Type B pancreatic cell (in vitro differentiated cells): ENCODE results near the gene KCNG2. TPM values are rescaled to one million over a fixed set of nuclear protein-coding genes. Genes with fewer than 3 reads are reported as not detected.

Source experiments
- DNase-seq: peaks from one replicate; pipeline ENCODE4 v3.0.0; 2021; ENCODE audit warnings: mixed read lengths; ENCODE audit not compliant: unreplicated experiment; ENCODE audit errors: extremely low spot score
- H3K27ac Mint-ChIP-seq: 2 replicates; pipeline ENCODE4 v1.8.0; 2021; ENCODE audit warnings: mild to moderate bottlenecking, mixed read lengths
- H3K27me3 Mint-ChIP-seq: 2 replicates; pipeline ENCODE4 v1.8.0; 2021; ENCODE audit warnings: mixed read lengths
- H3K36me3 Mint-ChIP-seq: 2 replicates; pipeline ENCODE4 v1.8.0; 2021; ENCODE audit warnings: mixed read lengths
- H3K4me1 Mint-ChIP-seq: one replicate; pipeline ENCODE4 v1.8.0; 2021; ENCODE audit warnings: mixed read lengths; ENCODE audit not compliant: unreplicated experiment
- H3K4me3 Mint-ChIP-seq: 2 replicates; pipeline ENCODE4 v1.8.0; 2021; ENCODE audit warnings: mild to moderate bottlenecking, mixed read lengths
- H3K9me3 Mint-ChIP-seq: 2 replicates; pipeline ENCODE4 v1.8.0; 2021; ENCODE audit warnings: mixed read lengths
- total RNA-seq: library from RNA; stranded (reverse); gene quantifications from 2 replicates; pipeline ENCODE4 v1.2.1, GENCODE V29; 2021; ENCODE audit warnings: low replicate concordance
- TF ChIP-seq, protein P1 (sequence below): fragments of 200-600 bp; sonication (generic); conservative IDR thresholded peaks from 2 replicates; pipeline ENCODE4 v1.5.0; 2021; ENCODE audit warnings: antibody characterized with exemption, mild to moderate bottlenecking

Gene KCNG2
- total RNA-seq, 1 donor from 2014 or later, result 0.29 TPM

DNA sequence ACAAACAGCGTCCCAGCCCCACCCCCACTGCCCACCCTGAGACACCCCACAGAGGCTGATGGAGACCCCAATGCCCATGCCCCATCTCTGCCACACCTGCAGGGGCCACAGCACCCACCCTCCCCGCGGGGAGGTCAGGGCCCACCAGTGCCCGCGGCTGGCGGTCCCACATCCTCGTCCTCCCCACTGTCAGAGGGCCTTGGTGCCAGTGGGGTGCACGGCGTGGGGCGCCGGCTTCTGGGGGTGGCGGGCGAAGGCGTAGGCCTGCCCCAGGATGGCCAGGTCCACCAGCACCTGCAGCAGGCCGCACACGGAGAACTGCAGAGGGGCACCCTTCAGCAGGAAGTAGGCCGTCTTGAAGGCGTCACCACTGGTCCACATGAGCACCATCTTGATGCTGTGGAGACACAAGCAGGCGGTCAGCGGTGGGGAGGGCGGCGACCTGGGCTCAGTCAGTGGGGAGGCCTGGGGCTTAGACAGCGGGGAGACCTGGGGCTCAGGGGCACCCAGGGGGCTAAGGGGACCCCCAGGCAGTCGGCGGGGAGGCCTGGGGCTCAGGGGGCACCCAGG is 106.1 kb downstream of the KCNG2 start:
- peaks cover 37% of the 10 kb centered on the region for H3K36me3 Mint-ChIP-seq

DNA sequence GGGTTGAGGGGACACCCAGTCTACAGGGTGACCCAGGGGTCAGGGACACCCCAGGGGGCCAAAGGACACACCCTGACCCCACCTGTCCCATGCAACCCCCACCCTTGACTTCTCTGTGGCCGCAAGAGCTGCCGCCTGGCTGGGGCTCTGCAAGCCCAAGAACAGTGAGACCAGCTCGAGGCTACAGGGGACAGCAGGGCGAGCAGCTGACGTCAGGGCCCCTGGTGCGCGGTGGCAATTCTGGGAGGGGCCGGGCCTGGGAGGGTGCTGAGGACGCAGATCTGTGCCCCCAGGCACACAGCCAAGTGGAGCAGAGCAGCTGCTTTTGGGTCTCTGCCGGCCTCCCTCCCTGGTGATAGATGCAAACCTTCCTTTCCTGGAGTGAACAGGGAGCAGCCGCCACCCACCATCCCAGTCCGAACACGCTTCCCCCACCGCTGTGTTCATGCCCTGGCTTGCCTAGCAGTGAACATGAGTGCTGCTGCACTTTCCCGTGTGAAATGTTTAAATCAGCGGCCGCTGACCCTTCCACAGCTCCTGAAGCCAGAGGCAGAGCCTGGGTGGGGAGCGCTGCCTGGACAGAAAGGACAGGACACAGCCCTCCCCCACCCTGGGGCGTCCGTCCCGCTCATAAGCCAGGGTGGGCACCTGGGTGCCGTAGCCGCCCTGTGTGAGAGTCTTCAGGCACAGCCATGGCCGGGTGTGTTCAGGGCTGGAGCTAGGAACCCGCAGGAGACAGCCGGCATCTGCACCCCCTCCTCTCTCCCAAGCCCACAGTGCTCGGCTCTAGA is 106.8 kb downstream of the KCNG2 start:
- no peak for DNase-seq
- Mint-ChIP-seq H3K4me3 (no peak overlapping the region), H3K9me3 (peaks cover 4% of the 10 kb centered on the region), H3K27me3 (no peaks in the 10 kb centered on the region), H3K36me3 (peaks cover 40% of the 10 kb centered on the region), H3K4me1 (no peaks in the 10 kb centered on the region), H3K27ac (no peak overlapping the region)
- TF ChIP-seq, protein P1, sequence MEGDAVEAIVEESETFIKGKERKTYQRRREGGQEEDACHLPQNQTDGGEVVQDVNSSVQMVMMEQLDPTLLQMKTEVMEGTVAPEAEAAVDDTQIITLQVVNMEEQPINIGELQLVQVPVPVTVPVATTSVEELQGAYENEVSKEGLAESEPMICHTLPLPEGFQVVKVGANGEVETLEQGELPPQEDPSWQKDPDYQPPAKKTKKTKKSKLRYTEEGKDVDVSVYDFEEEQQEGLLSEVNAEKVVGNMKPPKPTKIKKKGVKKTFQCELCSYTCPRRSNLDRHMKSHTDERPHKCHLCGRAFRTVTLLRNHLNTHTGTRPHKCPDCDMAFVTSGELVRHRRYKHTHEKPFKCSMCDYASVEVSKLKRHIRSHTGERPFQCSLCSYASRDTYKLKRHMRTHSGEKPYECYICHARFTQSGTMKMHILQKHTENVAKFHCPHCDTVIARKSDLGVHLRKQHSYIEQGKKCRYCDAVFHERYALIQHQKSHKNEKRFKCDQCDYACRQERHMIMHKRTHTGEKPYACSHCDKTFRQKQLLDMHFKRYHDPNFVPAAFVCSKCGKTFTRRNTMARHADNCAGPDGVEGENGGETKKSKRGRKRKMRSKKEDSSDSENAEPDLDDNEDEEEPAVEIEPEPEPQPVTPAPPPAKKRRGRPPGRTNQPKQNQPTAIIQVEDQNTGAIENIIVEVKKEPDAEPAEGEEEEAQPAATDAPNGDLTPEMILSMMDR, result no peak

More for the DNA sequence above, 106.1 kb downstream of the KCNG2 start:
- Mint-ChIP-seq H3K27ac (no peak overlapping the region), H3K9me3 (peaks cover 4% of the 10 kb centered on the region), H3K27me3 (no peaks in the 10 kb centered on the region), H3K4me3 (no peak overlapping the region), H3K4me1 (no peaks in the 10 kb centered on the region)
- DNase-seq, result no peak
- TF ChIP-seq, protein P1, result no peak

DNA sequence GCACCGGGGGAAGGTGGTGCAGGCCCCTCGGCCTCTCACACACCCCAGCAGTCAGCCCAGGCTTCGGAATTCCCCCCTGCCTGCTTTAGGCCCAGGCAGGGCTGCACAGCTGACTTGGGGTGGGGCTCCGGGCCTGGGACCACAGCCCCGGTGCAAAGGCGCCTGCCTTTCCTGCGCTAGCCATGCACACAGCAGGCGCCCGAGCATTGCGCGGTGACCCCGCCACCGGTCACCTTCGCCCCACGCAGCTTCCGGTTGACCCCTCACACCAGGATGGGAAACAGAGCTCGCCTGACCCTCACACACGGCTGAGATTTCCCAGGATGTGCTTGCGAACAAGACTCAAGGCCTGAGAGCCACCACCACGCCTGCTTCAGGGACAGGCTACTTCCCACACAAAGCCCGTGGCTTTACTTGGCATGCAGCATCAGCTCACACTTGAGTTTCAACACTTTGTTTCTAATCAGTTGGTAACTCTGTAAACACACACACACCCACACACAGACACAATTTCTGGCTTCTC is 107.7 kb downstream of the KCNG2 start:
- DNase-seq, result no peak
- no peak overlapping the region for H3K4me3 Mint-ChIP-seq
- no peak overlapping the region for H3K27ac Mint-ChIP-seq
- peaks cover 4% of the 10 kb centered on the region for H3K9me3 Mint-ChIP-seq
- H3K4me1 Mint-ChIP-seq, result no peaks in the 10 kb centered on the region
- peaks cover 37% of the 10 kb centered on the region for H3K36me3 Mint-ChIP-seq
- no peaks in the 10 kb centered on the region for H3K27me3 Mint-ChIP-seq
- TF ChIP-seq, protein P1, result no peak

DNA sequence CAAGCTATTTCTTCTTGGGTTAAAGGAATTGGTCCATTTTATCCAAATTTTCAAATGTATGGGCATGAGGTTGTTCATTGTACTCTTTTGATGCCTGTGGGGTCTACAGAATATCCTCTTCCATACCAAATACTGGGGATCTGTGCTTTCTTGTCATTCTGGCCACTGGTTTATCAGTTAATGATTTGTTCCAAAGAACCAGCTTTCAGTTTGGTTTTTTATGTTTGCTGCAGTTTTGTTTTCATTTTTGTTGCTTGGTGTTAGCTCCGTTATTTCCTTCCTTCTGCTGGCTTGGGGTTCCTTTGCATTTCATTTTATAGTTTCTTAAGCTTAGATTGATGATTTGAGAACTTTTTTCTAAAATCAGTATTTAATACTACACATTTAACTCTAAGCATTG is 108.3 kb downstream of the KCNG2 start:
- peaks cover 4% of the 10 kb centered on the region for H3K9me3 Mint-ChIP-seq
- TF ChIP-seq, protein P1, result no peak
- no peak overlapping the region for H3K4me3 Mint-ChIP-seq
- H3K36me3 Mint-ChIP-seq, result peaks cover 39% of the 10 kb centered on the region
- no peaks in the 10 kb centered on the region for H3K4me1 Mint-ChIP-seq
- H3K27me3 Mint-ChIP-seq, result no peaks in the 10 kb centered on the region
- H3K27ac Mint-ChIP-seq, result no peak overlapping the region
- no peak for DNase-seq

DNA sequence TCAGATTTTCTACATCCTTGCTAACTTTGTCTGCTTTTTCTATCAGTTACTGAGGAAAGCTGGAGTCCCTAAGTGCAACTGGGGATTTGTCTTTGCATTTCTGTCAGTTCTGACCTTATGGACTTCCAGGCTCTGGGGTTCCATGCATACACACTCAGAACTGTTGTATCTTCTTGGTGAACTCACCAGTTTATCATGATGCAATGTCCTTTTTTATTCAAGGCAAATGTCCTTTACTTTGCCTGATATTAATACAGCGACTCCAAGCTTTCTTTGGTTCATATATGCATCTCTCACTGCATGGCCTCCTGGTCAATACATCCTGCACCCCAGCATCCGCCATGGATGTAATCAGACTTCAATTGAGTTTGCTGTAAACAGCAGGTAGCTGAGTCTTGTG is 109.0 kb downstream of the KCNG2 start:
- H3K36me3 Mint-ChIP-seq, result peaks cover 36% of the 10 kb centered on the region
- H3K4me3 Mint-ChIP-seq, result no peak overlapping the region
- no peaks in the 10 kb centered on the region for H3K4me1 Mint-ChIP-seq
- no peak for DNase-seq
- TF ChIP-seq, protein P1, result no peak
- no peaks in the 10 kb centered on the region for H3K27me3 Mint-ChIP-seq
- H3K9me3 Mint-ChIP-seq, result peaks cover 4% of the 10 kb centered on the region
- no peak overlapping the region for H3K27ac Mint-ChIP-seq
